AG09309 (cell line): ENCODE results near the gene ADRB2.
A peak's percentile ranks its signal among the peaks of the same experiment; 100 is the strongest.

Experiments used
- DNase-seq: peaks from one replicate; pipeline ENCODE4 v3.0.0-alpha.2; 2010; ENCODE audit warnings: low read depth
- H3K4me3 ChIP-seq: 2 replicates; pipeline ENCODE4 v1.5.1; 2011; ENCODE audit warnings: mild to moderate bottlenecking, low read depth, low read length, moderate library complexity; ENCODE audit not compliant: control insufficient read depth
- TF ChIP-seq, protein P1 (sequence below): IDR thresholded peaks from 2 replicates; pipeline ENCODE4 v1.5.1; 2011; ENCODE audit warnings: mild to moderate bottlenecking, low read depth, low read length, inconsistent platforms; ENCODE audit not compliant: insufficient read depth, control insufficient read depth; ENCODE audit errors: missing control alignments

Gene ADRB2

DNA sequence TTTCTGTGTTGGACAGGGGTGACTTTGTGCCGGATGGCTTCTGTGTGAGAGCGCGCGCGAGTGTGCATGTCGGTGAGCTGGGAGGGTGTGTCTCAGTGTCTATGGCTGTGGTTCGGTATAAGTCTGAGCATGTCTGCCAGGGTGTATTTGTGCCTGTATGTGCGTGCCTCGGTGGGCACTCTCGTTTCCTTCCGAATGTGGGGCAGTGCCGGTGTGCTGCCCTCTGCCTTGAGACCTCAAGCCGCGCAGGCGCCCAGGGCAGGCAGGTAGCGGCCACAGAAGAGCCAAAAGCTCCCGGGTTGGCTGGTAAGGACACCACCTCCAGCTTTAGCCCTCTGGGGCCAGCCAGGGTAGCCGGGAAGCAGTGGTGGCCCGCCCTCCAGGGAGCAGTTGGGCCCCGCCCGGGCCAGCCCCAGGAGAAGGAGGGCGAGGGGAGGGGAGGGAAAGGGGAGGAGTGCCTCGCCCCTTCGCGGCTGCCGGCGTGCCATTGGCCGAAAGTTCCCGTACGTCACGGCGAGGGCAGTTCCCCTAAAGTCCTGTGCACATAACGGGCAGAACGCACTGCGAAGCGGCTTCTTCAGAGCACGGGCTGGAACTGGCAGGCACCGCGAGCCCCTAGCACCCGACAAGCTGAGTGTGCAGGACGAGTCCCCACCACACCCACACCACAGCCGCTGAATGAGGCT, at the start of gene ADRB2:
TSS of gene ADRB2 (plus strand) at position 559 of the 686 bp plus-strand sequence. CDS start 221 bp downstream, outside the sequence.
- DNase-seq, result peak; percentile 48
- H3K4me3 ChIP-seq, result peak within 1 kb of the TSS; percentile 75
- TF ChIP-seq, protein P1, sequence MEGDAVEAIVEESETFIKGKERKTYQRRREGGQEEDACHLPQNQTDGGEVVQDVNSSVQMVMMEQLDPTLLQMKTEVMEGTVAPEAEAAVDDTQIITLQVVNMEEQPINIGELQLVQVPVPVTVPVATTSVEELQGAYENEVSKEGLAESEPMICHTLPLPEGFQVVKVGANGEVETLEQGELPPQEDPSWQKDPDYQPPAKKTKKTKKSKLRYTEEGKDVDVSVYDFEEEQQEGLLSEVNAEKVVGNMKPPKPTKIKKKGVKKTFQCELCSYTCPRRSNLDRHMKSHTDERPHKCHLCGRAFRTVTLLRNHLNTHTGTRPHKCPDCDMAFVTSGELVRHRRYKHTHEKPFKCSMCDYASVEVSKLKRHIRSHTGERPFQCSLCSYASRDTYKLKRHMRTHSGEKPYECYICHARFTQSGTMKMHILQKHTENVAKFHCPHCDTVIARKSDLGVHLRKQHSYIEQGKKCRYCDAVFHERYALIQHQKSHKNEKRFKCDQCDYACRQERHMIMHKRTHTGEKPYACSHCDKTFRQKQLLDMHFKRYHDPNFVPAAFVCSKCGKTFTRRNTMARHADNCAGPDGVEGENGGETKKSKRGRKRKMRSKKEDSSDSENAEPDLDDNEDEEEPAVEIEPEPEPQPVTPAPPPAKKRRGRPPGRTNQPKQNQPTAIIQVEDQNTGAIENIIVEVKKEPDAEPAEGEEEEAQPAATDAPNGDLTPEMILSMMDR, result no peak

DNA sequence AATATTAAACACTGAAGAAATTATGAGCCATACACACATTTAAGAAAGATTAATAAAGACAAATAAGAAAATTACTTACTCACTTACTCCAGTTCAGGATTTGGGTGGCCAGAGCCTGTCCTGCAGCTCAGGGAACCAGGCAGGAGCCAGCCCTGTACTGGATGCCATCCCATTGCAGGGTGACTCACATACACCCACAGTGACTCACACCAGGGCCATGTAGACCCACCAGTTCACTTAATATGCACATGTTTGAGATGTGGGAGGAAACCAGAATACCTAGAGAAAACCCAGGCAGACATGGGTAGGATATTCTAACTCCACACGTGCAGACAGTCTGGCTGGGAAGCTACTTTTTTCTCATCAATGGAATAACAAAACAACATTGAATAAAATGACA, 49.6 kb upstream of the ADRB2 start:
- peak; percentile 44 for DNase-seq
- TF ChIP-seq, protein P1, result no peak
- H3K4me3 ChIP-seq, result no peak overlapping the region

DNA sequence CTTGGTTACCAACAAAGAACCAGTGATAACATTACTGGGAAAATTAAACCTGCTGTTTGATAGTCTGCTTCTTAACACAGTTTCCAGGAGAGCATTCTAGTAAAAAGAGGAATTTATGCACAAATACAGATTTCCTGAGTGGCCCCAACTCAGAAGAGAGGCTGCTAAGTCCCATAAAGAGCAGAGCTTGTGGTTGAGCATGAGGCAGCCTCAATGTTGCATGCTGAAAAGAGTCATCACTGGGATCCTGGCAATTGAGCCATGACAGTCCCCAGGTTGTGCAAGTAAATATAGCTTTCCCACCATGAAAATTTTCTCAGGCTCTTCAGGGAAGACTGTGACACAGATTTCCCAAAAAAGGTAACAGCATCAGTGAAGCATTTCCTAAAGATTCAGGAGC, 47.5 kb upstream of the ADRB2 start:
- DNase-seq, result no peak
- TF ChIP-seq, protein P1, result no peak
- no peak overlapping the region for H3K4me3 ChIP-seq

DNA sequence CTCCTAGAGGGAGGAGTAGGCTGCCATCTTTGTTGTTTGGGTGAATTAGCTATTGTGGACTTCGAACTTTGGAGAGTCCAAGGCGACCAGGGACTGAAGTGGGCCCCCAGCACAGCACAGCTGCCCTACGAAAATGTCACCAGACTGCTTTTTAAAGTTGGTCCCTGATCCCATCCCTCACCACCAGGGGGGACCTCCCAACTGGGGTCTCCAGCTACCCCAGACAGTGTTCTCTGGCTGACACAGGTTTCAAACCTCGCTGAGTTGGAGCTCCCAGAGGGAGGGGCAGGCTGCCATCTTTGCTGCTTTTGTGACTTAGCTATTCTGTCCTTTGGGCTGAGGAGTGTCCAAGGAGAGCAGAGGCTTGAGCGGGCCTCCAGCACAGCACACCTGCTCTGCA, 45.7 kb upstream of the ADRB2 start:
- DNase-seq, result no peak
- TF ChIP-seq, protein P1, result no peak
- H3K4me3 ChIP-seq, result no peak overlapping the region

DNA sequence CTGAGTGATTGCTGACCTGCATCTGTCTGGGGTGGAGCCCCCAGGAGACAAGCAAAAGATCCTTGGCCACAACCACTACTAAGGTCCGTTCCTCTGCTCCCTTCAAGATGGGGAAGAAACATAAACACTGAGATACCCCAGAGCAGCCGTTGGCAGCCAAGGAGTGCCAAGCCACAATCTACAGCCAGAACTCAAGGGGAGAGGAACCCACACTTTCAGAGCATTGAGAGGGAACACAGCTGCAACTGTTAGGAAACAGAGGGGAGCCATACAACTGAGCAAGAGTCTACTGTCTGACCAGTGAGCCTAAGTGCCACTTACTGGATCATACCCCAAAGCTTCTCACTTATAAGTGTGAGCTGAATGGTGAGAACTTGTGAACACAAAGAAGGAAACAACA, 44.6 kb upstream of the ADRB2 start:
- TF ChIP-seq, protein P1, result no peak
- H3K4me3 ChIP-seq, result no peak overlapping the region
- DNase-seq, result no peak

DNA sequence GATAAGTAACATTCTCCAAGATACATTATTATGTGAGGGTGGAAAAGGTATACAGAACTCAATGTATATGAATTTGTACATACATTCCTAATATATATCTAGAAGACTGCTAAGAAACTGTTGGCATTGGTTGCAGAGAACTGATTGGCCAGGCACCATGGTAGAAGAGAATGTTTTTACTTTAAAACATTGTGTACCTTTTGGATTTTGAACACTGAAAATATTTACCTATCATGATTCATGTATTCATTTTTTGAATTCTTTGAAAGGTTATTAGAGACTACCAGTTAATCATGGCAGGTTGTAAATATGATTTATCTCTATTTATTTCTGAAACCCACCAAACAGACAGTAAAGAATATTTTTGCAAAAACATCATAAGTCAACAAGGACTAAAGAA, 41.2 kb upstream of the ADRB2 start:
- H3K4me3 ChIP-seq, result no peak overlapping the region
- no peak for DNase-seq
- TF ChIP-seq, protein P1, result no peak
